Activated B cell treated with CpG ODN at 0.5 μM for 24 hours (primary cell): ENCODE measurements around the gene HES5. TPM values are rescaled to one million over a fixed set of nuclear protein-coding genes. Genes with fewer than 3 reads are reported as not detected.

Experiments
- ATAC-seq: fragments of 200-7000 bp; cut with Tn5 transposase; one replicate; pipeline ENCODE4 v1.10.0; 2021; ENCODE audit warnings: low read depth, mild to moderate bottlenecking, moderate library complexity
- CTCF ChIA-PET: fragments of 350-600 bp; sonication (Branson Sonifier 250); formaldehyde crosslinking; loops from one replicate; lab custom pipeline; 2021; ENCODE audit warnings: antibody characterized with exemption; lab: Charles Lee
- POLR2A ChIA-PET: fragments of 350-600 bp; sonication (Branson Sonifier 250); formaldehyde crosslinking; loops from one replicate; lab custom pipeline; 2021; ENCODE audit warnings: antibody characterized with exemption; lab: Charles Lee
- DNase-seq: peaks from one replicate; pipeline ENCODE4 v3.0.0; 2022
- H3K27ac Mint-ChIP-seq: one replicate; pipeline ENCODE4 v1.8.0; 2020; ENCODE audit warnings: mixed read lengths
- H3K27me3 Mint-ChIP-seq: one replicate; pipeline ENCODE4 v1.8.0; 2021; ENCODE audit warnings: mixed read lengths
- H3K36me3 Mint-ChIP-seq: one replicate; pipeline ENCODE4 v1.8.0; 2021; ENCODE audit warnings: low read depth, mixed read lengths
- H3K4me1 Mint-ChIP-seq: one replicate; pipeline ENCODE4 v1.8.0; 2021; ENCODE audit warnings: mixed read lengths
- H3K4me3 Mint-ChIP-seq: one replicate; pipeline ENCODE4 v1.8.0; 2020; ENCODE audit warnings: mild to moderate bottlenecking, mixed read lengths
- H3K9me3 Mint-ChIP-seq: one replicate; pipeline ENCODE4 v1.8.0; 2020; ENCODE audit warnings: mixed read lengths
- intact Hi-C: fragments of 100-400 bp; cut with micrococcal nuclease; formaldehyde crosslinking; loops from one replicate; pipeline ENCODE4 v1.15.1; 2024
- total RNA-seq: library from RNA; stranded (reverse); gene quantifications from 2 replicates; pipeline ENCODE4 v1.2.3, GENCODE V29; 2022
- TF ChIP-seq, protein P1 (sequence below): fragments of 200-600 bp; IDR thresholded peaks from one replicate; pipeline ENCODE4 v1.8.0; 2022; ENCODE audit warnings: antibody characterized with exemption, mild to moderate bottlenecking

Gene HES5
- total RNA-seq, 1 donor from 2014 or later = not detected

DNA sequence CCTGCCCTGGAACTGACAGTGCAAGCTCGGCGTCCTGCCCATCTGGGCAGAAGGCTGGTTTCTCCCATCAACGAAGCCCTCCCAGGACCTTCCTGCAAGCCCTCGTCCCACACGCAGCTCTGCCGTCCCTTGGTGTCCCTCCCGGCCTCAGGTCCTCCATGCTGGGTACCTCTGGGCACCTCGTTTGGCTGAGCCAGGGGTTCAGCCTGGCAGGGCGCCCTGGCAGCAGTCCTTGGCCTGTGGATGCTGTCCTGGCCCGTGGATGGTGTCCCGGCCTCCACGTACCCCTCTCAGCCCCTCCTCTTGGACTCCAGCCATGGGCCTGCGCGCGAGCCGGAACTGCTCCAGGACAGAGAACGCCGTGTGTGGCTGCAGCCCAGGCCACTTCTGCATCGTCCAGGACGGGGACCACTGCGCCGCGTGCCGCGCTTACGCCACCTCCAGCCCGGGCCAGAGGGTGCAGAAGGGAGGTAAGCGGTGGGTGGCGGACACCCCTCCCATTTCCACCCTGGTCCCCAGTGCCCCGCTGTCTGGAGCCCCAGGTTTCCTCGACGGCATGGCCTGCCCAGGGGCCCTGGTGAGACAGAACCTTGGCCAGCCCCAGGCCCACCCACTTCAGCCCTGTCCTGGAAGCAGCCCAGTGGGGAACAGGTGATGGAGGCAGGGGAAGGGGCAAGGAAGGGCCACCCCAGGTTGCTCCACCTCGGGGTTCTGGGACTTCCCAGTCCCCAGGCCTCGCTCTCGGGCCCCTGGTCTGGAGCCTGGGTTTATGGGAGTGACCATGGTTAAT, 29.6 kb upstream of the HES5 start:
- Mint-ChIP-seq H3K27ac (no peak overlapping the region), H3K27me3 (no peaks in the 10 kb centered on the region), H3K36me3 (peaks cover 45% of the 10 kb centered on the region), H3K4me3 (no peak overlapping the region), H3K4me1 (peaks cover 38% of the 10 kb centered on the region), H3K9me3 (no peaks in the 10 kb centered on the region)
- DNase-seq = no peak
- ChIA-PET POLR2A (interaction anchor here (0.5 to 5.6 kb wide), 5 partner anchors 12 to 364 kb away, joined by 3 to 224 read pairs (median 4); partner anchors contain the start of gene PRXL2B), CTCF (interaction anchor here (2.2 kb wide), 1 partner anchor 25 kb away, joined by 11 read pairs; no protein-coding TSS in a partner anchor)
- intact Hi-C loops = no loop called here
- TF ChIP-seq, protein P1, sequence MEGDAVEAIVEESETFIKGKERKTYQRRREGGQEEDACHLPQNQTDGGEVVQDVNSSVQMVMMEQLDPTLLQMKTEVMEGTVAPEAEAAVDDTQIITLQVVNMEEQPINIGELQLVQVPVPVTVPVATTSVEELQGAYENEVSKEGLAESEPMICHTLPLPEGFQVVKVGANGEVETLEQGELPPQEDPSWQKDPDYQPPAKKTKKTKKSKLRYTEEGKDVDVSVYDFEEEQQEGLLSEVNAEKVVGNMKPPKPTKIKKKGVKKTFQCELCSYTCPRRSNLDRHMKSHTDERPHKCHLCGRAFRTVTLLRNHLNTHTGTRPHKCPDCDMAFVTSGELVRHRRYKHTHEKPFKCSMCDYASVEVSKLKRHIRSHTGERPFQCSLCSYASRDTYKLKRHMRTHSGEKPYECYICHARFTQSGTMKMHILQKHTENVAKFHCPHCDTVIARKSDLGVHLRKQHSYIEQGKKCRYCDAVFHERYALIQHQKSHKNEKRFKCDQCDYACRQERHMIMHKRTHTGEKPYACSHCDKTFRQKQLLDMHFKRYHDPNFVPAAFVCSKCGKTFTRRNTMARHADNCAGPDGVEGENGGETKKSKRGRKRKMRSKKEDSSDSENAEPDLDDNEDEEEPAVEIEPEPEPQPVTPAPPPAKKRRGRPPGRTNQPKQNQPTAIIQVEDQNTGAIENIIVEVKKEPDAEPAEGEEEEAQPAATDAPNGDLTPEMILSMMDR = no peak
- ATAC-seq = no peak

DNA sequence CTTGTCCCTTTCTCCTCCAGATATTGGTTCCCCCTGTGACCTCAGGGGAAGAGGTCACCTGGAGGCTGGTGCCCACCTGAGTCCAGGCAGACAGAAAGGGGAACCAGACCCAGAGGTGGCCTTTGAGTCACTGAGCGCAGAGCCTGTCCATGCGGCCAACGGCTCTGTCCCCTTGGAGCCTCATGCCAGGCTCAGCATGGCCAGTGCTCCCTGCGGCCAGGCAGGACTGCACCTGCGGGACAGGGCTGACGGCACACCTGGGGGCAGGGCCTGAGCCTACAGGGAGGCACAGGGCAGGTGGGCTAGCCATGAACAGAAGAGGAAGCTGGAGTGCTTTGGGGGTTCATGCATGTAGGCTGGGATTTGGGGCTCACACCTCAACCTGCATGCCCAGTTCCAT, 28.8 kb upstream of the HES5 start:
- peaks cover 43% of the 10 kb centered on the region for H3K36me3 Mint-ChIP-seq
- CTCF ChIA-PET = interaction anchor here (1.7 kb wide), 1 partner anchor 26 kb away, joined by 3 read pairs; no protein-coding TSS in a partner anchor
- no peak for DNase-seq
- intact Hi-C loops = no loop called here
- H3K27me3 Mint-ChIP-seq = no peaks in the 10 kb centered on the region
- TF ChIP-seq, protein P1 = no peak
- ATAC-seq = no peak
- peak overlapping the region; percentile 46 for H3K4me3 Mint-ChIP-seq
- POLR2A ChIA-PET = interaction anchor here (1.4 to 5.6 kb wide), 3 partner anchors 12 to 25 kb away, joined by 3 to 224 read pairs (median 74); partner anchors contain the start of gene PRXL2B
- H3K4me1 Mint-ChIP-seq = peaks cover 47% of the 10 kb centered on the region
- H3K9me3 Mint-ChIP-seq = no peaks in the 10 kb centered on the region
- H3K27ac Mint-ChIP-seq = no peak overlapping the region

DNA sequence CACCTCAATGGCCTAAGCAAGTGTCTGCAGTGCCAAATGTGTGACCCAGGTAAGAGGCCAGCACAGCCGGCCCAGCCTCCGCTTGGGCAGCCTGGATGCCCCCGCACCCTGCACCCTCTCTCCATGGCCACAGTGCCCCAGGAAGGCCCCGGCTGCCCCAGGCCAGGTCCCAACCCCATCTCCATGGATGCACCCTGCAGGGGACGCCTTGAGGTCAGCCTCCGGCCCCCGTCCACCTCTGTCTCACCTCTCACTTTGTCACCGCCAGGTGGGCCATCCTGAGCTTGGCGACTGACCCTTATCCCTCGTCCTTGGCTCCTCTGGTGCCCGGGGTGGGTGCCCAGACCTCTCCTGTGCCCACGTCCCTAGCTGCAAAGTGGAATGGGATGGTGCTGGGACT, 28.4 kb upstream of the HES5 start:
- no peaks in the 10 kb centered on the region for H3K9me3 Mint-ChIP-seq
- no peak for ATAC-seq
- TF ChIP-seq, protein P1 = no peak
- DNase-seq = no peak
- H3K4me1 Mint-ChIP-seq = peaks cover 50% of the 10 kb centered on the region
- H3K27ac Mint-ChIP-seq = no peak overlapping the region
- peaks cover 39% of the 10 kb centered on the region for H3K36me3 Mint-ChIP-seq
- ChIA-PET POLR2A (interaction anchor here (0.6 to 5.6 kb wide), 4 partner anchors 11 to 283 kb away, joined by 3 to 224 read pairs (median 40); partner anchors contain the start of gene PRXL2B), CTCF (interaction anchor here (1.7 kb wide), 1 partner anchor 27 kb away, joined by 3 read pairs; no protein-coding TSS in a partner anchor)
- no peaks in the 10 kb centered on the region for H3K27me3 Mint-ChIP-seq
- intact Hi-C loops = no loop called here
- peak overlapping the region; percentile 95 for H3K4me3 Mint-ChIP-seq

DNA sequence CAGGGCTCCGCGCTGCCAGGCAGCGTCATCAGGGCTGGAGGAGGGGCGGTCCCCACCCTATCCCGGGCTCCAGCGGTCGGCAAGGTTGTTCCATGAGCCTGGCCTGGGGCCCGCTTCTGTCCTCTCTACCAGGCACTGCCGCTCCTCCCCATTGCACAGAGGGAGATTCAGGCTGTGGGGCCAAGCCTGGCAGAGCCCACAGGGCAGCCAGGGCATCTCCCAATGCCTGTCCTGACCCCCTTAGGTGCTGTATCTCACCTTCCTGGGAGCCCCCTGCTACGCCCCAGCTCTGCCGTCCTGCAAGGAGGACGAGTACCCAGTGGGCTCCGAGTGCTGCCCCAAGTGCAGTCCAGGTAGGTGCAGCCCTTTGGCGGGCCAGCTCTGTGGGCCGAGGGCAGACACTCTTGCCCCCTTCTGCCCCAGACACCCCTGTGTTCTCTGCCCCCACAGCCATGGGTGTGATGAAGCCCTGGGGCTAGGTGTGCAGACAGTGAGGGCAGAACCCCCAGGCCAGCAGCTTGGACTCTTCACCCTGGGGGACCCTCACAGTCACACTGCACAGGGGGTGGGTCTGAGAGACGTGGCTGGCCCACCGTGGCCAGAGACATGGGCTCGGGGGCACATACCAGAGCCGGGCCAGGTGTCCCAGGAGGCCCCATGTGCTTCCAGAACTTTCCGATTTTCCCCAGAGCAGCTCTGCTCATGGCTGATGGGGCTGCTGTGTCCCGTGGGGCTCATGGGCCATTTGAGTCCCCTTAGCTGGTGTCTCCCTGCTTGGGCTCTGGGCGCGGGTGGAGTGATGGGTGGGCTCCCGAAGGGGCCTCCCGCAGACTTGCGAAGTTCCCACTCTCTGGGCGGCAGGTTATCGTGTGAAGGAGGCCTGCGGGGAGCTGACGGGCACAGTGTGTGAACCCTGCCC, 27.7 kb upstream of the HES5 start:
- no peak for DNase-seq
- TF ChIP-seq, protein P1 = no peak
- CTCF ChIA-PET = interaction anchor here (1.7 kb wide), 1 partner anchor 28 kb away, joined by 3 read pairs; no protein-coding TSS in a partner anchor
- peak overlapping the region; percentile 95 for H3K4me3 Mint-ChIP-seq
- no peaks in the 10 kb centered on the region for H3K9me3 Mint-ChIP-seq
- H3K36me3 Mint-ChIP-seq = peaks cover 34% of the 10 kb centered on the region
- peaks cover 50% of the 10 kb centered on the region for H3K4me1 Mint-ChIP-seq
- H3K27me3 Mint-ChIP-seq = no peaks in the 10 kb centered on the region
- intact Hi-C loops = no loop called here
- POLR2A ChIA-PET = interaction anchor here (0.6 to 5.6 kb wide), 9 partner anchors 11 to 282 kb away, joined by 3 to 224 read pairs (median 5); partner anchors contain the start of gene PRXL2B
- ATAC-seq = no peak
- peak overlapping the region; percentile 69 for H3K27ac Mint-ChIP-seq
